SJCRH30 (cell line): Measurements from ENCODE around the gene NTM. TPM values are rescaled to one million over a fixed set of nuclear protein-coding genes. Genes with fewer than 3 reads are reported as not detected.

Experiments used
- DNase-seq, 2 experiments: peaks; one replicate each; pipeline ENCODE4 v3.0.0-alpha.2; 2015 to 2020
- H3K27ac ChIP-seq: fragments of 250-450 bp; sonication (Bioruptor Pico); 2 replicates; pipeline ENCODE4 v1.5.1; 2020; ENCODE audit warnings: mild to moderate bottlenecking, moderate library complexity
- H3K27me3 ChIP-seq: fragments of 250-450 bp; sonication (Bioruptor Pico); 2 replicates; pipeline ENCODE4 v1.5.1; 2020; ENCODE audit warnings: mild to moderate bottlenecking, moderate library complexity
- H3K36me3 ChIP-seq: fragments of 250-450 bp; sonication (Bioruptor Pico); 2 replicates; pipeline ENCODE4 v1.5.1; 2020; ENCODE audit warnings: mild to moderate bottlenecking, moderate library complexity
- H3K4me1 ChIP-seq: fragments of 250-450 bp; sonication (Bioruptor Pico); 2 replicates; pipeline ENCODE4 v1.5.1; 2020; ENCODE audit warnings: mild to moderate bottlenecking, moderate library complexity
- H3K4me3 ChIP-seq: fragments of 250-450 bp; sonication (Bioruptor Pico); 2 replicates; pipeline ENCODE4 v1.5.1; 2020; ENCODE audit warnings: mild to moderate bottlenecking, moderate library complexity
- H3K9me3 ChIP-seq: fragments of 250-450 bp; sonication (Bioruptor Pico); replicated peaks from 2 replicates; pipeline ENCODE4 v1.5.1; 2020; ENCODE audit warnings: mild to moderate bottlenecking, moderate library complexity
- total RNA-seq: library from RNA; depleted of rRNA; stranded (reverse); fragments of >200 nt; shearing (Covaris generic); gene quantifications from 2 replicates; pipeline ENCODE4 v1.2.3, GENCODE V29; 2014

The NTM gene
- total RNA-seq, 1 experiment from 2014 or later, result not detected

GRCh38 chr11:131687291-131688047 lies 317.1 kb downstream of the NTM start:
- no peak for DNase-seq
- H3K9me3 ChIP-seq, result no peaks in the 10 kb centered on the region

GRCh38 chr11:131688048-131688693 lies 317.8 kb downstream of the NTM start:
- Histone ChIP-seq H3K27me3 (no peaks in the 10 kb centered on the region; the same call in 1 of the 2 replicates), H3K9me3 (no peaks in the 10 kb centered on the region), H3K4me1 (no peaks in the 10 kb centered on the region), H3K36me3 (no peaks in the 10 kb centered on the region), H3K27ac (no peak overlapping the region), H3K4me3 (no peak overlapping the region)
- DNase-seq, result peak; percentile 36 to 50

More at GRCh38 chr11:131687291-131688047, 317.1 kb downstream of the NTM start:
- Histone ChIP-seq H3K4me1 (no peaks in the 10 kb centered on the region), H3K27ac (no peak overlapping the region), H3K36me3 (no peaks in the 10 kb centered on the region), H3K27me3 (no peaks in the 10 kb centered on the region; the same call in 1 of the 2 replicates), H3K4me3 (no peak overlapping the region)

GRCh38 chr11:131689049-131689925 lies 318.9 kb downstream of the NTM start:
- no peak for DNase-seq

GRCh38 chr11:131690362-131690761 lies 319.9 kb downstream of the NTM start:
- peaks cover 4% of the 10 kb centered on the region; the same call in 1 of the 2 replicates for H3K27me3 ChIP-seq
- H3K27ac ChIP-seq, result no peak overlapping the region
- H3K9me3 ChIP-seq, result no peaks in the 10 kb centered on the region
- no peaks in the 10 kb centered on the region for H3K4me1 ChIP-seq
- H3K4me3 ChIP-seq, result no peak overlapping the region
- H3K36me3 ChIP-seq, result no peaks in the 10 kb centered on the region
- DNase-seq, result no peak

More at GRCh38 chr11:131689049-131689925, 318.9 kb downstream of the NTM start:
- H3K9me3 ChIP-seq, result no peaks in the 10 kb centered on the region
- no peaks in the 10 kb centered on the region; the same call in 1 of the 2 replicates for H3K27me3 ChIP-seq
- no peak overlapping the region for H3K27ac ChIP-seq
- H3K36me3 ChIP-seq, result no peaks in the 10 kb centered on the region
- H3K4me3 ChIP-seq, result no peak overlapping the region
- no peaks in the 10 kb centered on the region for H3K4me1 ChIP-seq

- no peaks in the 10 kb centered on the region for H3K4me1 ChIP-seq
- no peaks in the 10 kb centered on the region for H3K36me3 ChIP-seq
- H3K9me3 ChIP-seq, result no peaks in the 10 kb centered on the region
- H3K27me3 ChIP-seq, result peaks cover 4% of the 10 kb centered on the region; the same call in 1 of the 2 replicates
- no peak overlapping the region for H3K4me3 ChIP-seq
- no peak for DNase-seq
- H3K27ac ChIP-seq, result no peak overlapping the region
These were observed 320.4 kb downstream of the NTM start for GRCh38 chr11:131690776-131691175.

GRCh38 chr11:131691181-131692041 lies 321.0 kb downstream of the NTM start:
- peaks cover 4% of the 10 kb centered on the region; the same call in 1 of the 2 replicates for H3K27me3 ChIP-seq
- no peak for DNase-seq
- no peak overlapping the region for H3K4me3 ChIP-seq
- H3K4me1 ChIP-seq, result no peaks in the 10 kb centered on the region
- no peaks in the 10 kb centered on the region for H3K36me3 ChIP-seq
- H3K27ac ChIP-seq, result no peak overlapping the region
- no peaks in the 10 kb centered on the region for H3K9me3 ChIP-seq

- Histone ChIP-seq H3K4me3 (no peak overlapping the region), H3K27ac (no peak overlapping the region), H3K4me1 (no peaks in the 10 kb centered on the region), H3K9me3 (no peaks in the 10 kb centered on the region), H3K27me3 (peaks cover 4% of the 10 kb centered on the region; the same call in 1 of the 2 replicates), H3K36me3 (no peaks in the 10 kb centered on the region)
- no peak for DNase-seq
These were observed 321.7 kb downstream of the NTM start for GRCh38 chr11:131692151-131692550.

- Histone ChIP-seq H3K4me3 (no peak overlapping the region), H3K27me3 (peaks cover 4% of the 10 kb centered on the region; the same call in 1 of the 2 replicates), H3K4me1 (no peaks in the 10 kb centered on the region), H3K9me3 (no peaks in the 10 kb centered on the region), H3K27ac (no peak overlapping the region), H3K36me3 (no peaks in the 10 kb centered on the region)
- DNase-seq, result no peak
These were observed 322.5 kb downstream of the NTM start for GRCh38 chr11:131692961-131693360.

- no peaks in the 10 kb centered on the region for H3K4me1 ChIP-seq
- peaks cover 4% of the 10 kb centered on the region; the same call in 1 of the 2 replicates for H3K27me3 ChIP-seq
- H3K9me3 ChIP-seq, result no peaks in the 10 kb centered on the region
- no peak overlapping the region for H3K27ac ChIP-seq
- H3K36me3 ChIP-seq, result no peaks in the 10 kb centered on the region
- no peak overlapping the region for H3K4me3 ChIP-seq
- DNase-seq, result no peak
These were observed 323.3 kb downstream of the NTM start for GRCh38 chr11:131693756-131694155.

- no peaks in the 10 kb centered on the region for H3K36me3 ChIP-seq
- DNase-seq, result peak; percentile 44 to 69
- no peaks in the 10 kb centered on the region for H3K4me1 ChIP-seq
- no peak overlapping the region for H3K4me3 ChIP-seq
- peaks cover 4% of the 10 kb centered on the region; the same call in 1 of the 2 replicates for H3K27me3 ChIP-seq
- no peak overlapping the region for H3K27ac ChIP-seq
- no peaks in the 10 kb centered on the region for H3K9me3 ChIP-seq
These were observed 324.4 kb downstream of the NTM start for GRCh38 chr11:131694526-131695424.

GRCh38 chr11:131695889-131696429 lies 325.5 kb downstream of the NTM start:
- H3K4me3 ChIP-seq, result no peak overlapping the region
- peaks cover 4% of the 10 kb centered on the region; the same call in 1 of the 2 replicates for H3K27me3 ChIP-seq
- no peak for DNase-seq
- no peak overlapping the region for H3K27ac ChIP-seq
- no peaks in the 10 kb centered on the region for H3K36me3 ChIP-seq
- H3K9me3 ChIP-seq, result no peaks in the 10 kb centered on the region
- H3K4me1 ChIP-seq, result no peaks in the 10 kb centered on the region

- H3K9me3 ChIP-seq, result no peaks in the 10 kb centered on the region
- no peaks in the 10 kb centered on the region for H3K36me3 ChIP-seq
- H3K27ac ChIP-seq, result no peak overlapping the region
- no peak overlapping the region for H3K4me3 ChIP-seq
- no peak for DNase-seq
- peaks cover 4% of the 10 kb centered on the region; the same call in 1 of the 2 replicates for H3K27me3 ChIP-seq
- H3K4me1 ChIP-seq, result no peaks in the 10 kb centered on the region
These were observed 326.3 kb downstream of the NTM start for GRCh38 chr11:131696690-131697089.

GRCh38 chr11:131703311-131703710 lies 332.9 kb downstream of the NTM start:
- Histone ChIP-seq H3K9me3 (no peaks in the 10 kb centered on the region), H3K36me3 (no peaks in the 10 kb centered on the region), H3K4me1 (no peaks in the 10 kb centered on the region), H3K27me3 (no peaks in the 10 kb centered on the region), H3K4me3 (no peak overlapping the region), H3K27ac (no peak overlapping the region)
- DNase-seq, result no peak
